T1000 (cell line): ENCODE results near the gene ADGRA1.
"Not testable (repeated sequence)": the region's sequence is repeated elsewhere in the genome, so short reads cannot be mapped to it uniquely, and the experiment has no call there.

Source experiments
- DNase-seq: peaks from one replicate; lab custom pipeline; 2025; ENCODE audit warnings: mixed read lengths; lab: John Stamatoyannopoulos, UW

Gene ADGRA1, protein sequence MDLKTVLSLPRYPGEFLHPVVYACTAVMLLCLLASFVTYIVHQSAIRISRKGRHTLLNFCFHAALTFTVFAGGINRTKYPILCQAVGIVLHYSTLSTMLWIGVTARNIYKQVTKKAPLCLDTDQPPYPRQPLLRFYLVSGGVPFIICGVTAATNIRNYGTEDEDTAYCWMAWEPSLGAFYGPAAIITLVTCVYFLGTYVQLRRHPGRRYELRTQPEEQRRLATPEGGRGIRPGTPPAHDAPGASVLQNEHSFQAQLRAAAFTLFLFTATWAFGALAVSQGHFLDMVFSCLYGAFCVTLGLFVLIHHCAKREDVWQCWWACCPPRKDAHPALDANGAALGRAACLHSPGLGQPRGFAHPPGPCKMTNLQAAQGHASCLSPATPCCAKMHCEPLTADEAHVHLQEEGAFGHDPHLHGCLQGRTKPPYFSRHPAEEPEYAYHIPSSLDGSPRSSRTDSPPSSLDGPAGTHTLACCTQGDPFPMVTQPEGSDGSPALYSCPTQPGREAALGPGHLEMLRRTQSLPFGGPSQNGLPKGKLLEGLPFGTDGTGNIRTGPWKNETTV

DNA sequence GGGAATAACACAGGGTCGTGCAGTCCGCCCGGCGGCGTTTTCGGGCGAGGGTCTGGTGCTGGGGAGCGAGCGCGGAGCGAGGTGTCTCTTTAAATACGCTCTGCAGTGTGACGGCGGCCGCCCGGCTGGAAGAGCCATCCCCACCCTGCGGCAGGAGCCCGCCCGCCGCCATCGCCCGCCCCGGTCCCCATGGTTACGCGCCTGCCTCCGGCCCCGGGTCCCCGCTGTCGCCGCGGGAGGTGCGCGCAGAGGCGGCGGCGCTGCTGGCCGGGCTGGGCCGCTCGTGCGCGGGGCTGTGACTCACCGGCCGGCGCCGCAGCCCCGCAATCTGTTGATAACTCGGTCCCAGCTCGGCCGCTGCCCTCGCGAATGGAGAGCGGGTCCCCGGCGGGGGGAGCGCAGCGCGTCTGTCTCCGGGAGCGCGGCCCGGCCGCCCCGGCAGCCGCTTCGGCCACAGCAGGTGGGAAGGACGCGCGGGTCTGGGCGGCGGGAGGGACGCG is at the start of gene ADGRA1:
Gene ADGRA1 (plus strand): TSS at position 246 of the 500 bp plus-strand sequence. CDS start 986 bp downstream, outside the sequence.
- DNase-seq: no peak

DNA sequence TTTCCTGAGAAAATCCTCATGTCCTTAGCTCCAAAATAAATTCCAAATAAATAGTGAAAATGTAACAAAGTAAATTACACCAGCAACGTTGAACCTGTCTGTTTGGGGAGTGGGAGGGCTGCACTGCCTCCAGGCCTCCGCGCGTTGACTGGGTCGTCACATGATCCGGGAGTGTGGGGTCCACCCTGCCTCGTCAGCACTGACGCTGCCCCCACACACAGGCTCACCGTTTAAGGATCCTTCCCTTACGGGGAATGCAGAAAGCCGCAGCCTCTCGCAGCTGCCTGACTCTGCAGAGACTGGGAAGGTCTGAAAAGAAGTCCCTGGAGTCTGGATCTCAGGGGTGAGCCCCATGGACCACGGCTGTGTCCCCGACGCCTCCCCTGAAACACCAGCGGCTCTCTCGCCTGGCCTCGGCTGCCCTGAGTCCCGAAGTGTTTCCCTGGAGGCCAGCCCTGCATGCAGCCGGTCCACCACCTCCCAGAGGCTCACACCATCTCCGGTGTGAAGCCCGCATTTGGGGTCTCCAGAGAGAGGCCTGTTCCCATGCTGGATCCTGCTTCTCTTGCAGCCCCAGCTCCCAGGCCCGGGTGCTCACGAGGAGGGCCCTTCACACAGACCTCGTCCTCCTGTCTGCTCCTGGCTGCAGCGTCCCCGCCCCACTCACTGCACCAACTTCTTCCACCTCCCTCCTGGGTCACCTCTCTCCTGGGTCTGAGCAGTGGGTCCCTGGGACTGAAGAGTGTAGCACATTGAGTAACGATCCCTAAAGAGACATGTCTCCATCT is 49.5 kb upstream of the ADGRA1 start:
- no peak for DNase-seq

DNA sequence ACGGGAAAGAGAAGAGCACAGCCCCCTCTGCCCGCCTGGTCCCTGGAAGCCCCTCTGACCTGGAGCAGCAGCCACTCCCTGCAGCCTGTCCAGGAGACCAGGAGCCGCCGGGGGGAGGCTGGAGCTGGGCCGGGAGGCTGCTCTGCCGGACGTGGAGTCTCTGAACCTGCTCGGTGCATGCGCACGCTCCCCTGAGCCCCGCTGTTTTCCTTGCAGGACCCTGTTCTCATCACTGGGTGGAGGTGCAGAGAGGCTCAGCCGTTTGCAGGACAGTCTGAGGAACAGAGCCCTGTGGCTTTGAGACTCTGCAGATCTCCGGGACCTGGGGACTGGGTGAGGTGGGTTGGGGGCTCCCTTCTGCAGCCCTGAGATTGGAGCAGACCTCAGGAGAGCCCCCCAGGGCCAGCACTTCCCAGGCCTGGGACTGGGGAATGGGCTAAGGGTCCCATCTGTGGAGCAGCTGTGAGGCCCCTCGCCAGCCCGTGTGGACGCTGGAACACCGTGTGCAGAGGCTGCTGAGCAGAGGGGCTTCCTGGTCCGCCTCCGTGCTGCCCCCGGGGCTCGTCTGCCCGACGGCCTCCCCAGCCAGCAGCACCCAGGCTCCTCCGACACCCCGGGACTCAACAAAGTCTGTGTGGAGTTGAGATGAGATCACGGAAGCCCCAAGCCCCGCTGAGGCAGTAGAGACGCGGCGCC is 48.5 kb upstream of the ADGRA1 start:
- DNase-seq: no peak

DNA sequence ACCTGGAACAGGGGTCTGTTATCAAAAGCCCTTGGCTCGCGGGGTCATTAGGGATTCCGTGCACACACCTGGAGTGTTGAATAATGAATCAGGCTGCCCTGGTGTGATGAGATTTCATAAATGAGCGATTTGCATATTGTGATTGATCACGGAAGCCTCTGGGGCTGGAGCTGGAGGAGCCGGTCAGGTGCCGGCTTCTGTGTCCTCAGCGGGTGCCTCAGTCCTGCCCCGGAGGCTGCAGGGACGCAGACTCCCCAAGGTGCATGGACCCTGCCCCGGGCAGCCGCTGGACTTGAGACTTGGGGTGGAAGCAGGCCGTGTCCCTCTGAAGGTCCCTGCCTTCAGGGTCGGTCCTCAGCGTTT is 47.9 kb upstream of the ADGRA1 start:
- DNase-seq: no peak

DNA sequence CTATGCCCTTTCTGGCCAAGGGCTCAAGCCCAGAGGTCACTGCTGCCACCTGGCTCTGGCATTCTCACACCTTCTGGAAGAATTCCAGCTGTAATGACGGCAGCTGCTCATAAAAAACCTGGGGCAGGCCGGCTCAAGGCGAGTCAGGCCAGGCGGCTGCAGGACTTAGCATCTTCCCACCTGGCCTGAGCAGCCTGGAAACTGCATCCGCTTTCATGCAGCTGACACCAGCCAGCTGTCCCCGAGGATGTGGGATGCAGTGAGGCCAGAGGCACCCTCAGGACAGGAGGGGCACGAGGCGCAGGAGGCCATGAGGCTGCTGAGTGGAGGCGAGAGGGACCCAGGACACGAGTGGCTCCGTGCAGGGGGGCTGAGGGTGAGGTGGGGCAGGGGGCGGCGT is 47.5 kb upstream of the ADGRA1 start:
- no peak for DNase-seq

DNA sequence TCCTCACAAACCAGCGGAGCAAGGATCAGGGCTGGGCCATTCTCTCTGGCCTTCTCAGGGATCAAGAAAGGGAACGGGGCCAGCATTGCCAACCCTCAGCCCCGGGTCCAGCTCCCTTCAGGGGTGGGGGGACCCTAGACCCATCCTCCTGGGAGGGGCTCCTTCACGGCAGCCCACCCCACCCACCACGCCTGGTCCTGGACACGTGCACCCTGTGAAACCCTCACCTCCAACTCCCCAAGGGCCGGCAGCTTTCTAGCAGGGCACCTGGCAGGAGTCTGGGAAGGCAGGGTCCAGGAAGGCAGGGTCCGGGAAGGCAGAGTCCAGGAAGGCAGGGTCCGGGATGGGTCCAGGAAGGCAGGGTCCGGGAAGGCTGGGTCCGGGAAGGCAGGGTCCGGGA is 46.6 kb upstream of the ADGRA1 start:
- no peak for DNase-seq

DNA sequence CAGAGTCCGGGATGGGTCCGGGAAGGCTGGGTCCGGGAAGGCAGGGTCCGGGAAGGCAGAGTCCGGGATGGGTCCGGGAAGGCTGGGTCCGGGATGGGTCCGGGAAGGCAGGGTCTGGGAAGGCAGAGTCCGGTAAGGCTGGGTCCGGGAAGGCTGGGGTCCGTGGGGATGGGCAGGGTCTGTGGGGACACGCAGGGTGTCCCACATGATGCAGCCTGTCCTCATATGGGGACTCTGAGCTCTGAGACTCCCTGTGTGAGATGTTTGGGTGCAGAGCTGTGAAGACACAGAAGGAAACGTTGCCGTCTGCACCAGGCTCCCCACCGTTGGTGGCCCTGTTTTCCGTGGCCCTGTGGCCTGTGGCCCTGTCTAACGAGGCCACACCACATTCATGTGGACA is 45.7 kb upstream of the ADGRA1 start:
- DNase-seq: no peak

DNA sequence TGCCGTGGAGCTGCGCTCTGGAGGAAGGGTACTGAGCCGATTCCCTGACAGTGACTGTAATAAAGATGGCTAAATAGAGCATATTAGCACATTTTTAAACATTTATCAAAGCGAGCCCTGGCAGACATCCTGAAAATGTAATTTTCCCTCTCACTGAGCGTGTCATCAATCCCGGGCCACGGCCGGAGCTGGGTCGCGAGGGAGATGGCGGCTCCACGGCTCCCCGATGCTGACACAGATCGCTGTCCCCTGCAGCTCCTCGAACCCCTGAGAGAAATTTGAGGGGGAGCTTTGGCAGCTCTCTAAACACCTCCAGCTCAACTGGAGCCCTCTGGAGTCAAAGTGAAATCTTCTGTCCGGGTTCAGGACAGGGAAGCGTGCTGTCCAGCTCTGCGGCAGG is 44.9 kb upstream of the ADGRA1 start:
- no peak for DNase-seq

DNA sequence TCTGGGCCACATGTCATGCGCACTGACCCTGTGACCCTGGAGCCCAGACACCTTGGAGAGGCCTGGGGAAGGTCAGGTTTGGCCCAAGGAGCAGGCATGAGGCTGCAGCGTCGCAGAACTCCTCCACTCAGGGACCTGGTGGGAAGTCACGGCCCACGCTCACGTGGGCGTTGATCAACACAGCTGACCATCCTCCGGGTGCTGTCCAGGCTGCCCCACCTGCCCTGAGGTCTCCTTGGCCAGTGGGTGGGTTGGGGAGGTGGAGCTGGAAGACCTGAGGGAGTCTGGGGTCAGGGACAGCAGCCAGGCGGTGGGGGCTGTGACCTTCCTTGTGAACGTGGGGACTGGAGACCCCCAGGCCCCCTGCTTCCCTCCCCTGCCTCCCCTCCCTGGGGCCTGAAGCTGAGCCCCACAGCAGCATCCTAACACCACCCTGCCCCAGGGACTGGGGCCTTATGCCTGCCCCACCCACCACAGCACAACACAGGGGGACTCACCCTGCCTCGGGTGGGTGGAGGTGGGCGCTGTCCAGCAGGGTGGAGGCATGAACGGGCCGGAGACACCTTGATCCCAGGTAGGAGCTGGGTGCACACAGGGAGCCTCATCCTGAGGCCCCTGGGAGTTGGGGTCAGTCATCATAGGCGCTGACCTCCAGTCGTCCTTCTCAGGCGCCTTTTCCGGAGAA is 44.0 kb upstream of the ADGRA1 start:
- no peak for DNase-seq

DNA sequence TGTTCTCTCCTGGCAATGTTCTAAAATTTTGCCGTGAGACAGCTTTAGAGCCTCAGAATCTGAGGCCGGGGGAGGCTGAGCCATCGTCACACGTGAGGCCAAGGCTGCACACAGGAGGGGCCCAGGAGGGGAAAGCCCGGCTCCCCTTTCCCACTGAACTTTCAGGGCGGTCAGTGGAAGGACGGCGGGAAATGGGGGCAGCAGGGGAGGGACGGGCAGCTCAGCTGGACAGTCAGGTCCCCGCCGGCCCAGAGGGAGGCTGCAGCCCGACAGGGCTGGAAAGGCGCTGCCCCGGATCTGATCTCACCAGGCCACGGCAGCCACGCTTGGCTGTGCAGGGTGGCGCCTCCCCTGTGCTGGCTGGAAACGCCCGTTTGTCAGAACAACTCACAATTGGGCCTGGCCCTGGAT is 43.3 kb upstream of the ADGRA1 start:
- DNase-seq: no peak

DNA sequence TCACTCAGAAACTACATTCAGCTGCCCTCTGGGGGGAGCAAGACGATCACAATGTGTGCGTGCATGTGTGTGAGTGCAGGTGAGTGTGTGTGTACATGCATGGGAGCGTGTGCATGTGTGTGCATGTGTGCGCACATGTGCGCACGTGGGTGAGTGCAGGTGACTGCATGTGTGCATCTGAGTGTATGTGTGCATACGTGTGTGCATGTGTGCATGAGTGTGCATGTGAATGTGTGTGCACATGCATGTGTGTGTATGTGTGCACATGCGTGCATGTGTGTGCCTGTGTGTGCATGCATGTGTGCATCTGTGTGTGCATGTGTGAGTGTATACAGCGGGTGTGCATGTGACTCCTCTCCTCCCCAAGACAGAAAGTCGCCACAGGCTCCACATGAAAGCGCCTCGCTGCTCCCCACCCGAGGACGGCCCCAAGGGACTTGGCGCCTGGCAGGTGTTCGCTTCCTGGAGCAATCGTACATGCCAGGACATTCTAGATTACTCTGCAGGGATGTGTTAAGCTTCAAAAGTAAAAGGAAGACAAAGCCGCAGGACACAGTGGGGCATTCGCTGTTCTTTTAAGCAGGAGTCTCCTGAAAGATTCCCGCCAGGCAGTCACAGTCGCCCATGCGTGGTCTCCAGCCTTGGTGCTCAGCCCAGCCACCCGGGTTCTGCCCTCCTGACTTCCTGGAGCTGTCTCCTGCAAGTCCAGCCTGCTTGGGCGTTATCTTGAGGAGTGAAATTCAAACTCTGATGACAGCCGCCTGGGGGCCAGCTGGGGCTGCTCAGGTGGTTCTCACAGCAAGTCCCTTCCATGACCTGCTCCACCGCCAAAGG is 42.0 kb upstream of the ADGRA1 start:
- DNase-seq: no peak

DNA sequence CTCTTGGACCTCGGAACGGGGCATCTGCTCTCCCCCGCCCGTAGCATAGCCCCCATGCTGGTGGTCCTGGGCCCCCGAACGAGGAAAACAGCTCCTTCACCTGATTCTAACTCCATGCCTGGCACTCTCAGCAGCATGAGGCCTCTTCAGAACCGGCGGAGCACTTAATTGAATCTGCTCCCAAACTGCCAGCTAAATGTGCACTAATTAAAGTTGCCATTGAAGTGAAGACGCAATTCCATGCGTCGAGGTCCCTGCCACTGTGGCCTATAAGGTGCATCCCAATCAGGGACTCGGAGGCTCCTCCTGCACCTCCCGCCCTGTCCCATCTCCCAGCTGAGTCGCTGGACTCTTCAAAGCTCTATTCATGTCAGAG is 41.3 kb upstream of the ADGRA1 start:
- DNase-seq: no peak

DNA sequence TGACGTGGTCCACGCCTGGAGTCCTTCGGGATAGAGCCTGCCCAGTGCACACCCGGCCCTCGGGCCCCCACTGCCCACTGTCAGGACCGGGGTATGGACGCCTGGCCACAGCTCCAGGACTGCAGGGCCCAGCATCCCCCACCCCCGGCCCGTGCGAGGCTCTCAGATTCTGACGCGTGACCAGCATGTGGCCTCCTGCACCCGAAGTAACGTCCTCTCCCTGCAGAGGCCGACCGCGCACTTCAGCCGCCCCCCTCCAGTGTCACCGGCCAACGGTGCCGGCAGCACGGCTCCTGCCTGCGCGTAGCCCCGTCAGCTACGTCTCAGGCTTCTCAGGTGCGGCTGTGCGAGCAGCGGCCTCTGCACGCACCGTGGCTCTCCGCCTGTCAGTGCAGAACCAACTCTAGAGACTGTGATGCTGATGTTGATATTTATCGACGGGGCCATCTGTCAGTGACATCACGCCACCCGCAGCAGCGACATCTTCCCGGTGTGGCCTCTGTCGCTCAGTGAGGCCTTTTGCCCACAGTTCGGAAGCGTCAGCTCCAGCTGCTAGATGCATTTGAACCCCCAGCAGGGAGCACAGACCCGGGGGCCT is 40.1 kb upstream of the ADGRA1 start:
- DNase-seq: no peak

DNA sequence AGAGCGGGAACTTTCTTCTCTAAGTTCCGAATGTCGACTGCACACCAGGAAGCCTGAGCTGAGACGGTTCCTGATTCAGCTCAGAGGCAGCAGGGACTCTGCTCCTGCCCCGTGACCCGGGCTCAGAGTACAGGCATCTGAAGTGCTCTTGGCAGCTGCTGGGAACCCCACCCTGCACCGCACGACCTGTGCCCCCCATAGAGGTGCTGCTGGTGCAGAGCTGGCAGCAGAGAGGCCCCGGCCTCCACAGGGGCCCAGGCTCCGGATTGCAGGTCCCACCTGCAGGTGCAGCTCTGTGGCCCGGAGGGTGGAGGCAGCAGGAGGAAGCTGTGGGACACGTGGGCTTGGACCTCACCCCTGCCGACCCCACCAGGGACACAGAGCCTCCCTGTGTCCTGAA is 39.5 kb upstream of the ADGRA1 start:
- DNase-seq: no peak

DNA sequence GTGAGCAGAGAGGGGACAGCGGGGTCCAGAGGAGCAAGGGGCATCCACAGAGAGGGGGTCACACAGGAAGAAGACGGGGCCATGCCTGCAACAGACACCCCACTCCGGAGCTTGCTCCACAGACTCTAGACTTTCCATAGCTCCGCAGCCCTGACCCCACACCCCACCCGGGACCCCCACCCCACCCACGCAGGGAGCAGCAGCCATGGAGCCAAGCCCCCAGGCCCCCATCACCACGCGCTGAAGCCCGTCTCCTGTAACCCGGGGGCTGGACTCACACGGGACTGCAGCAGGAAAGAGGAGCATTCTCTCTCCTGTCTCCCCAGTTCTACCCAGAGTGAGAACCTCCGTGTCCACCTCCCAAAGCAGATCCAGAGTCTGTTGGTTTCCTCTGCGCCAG is 38.8 kb upstream of the ADGRA1 start:
- no peak for DNase-seq

DNA sequence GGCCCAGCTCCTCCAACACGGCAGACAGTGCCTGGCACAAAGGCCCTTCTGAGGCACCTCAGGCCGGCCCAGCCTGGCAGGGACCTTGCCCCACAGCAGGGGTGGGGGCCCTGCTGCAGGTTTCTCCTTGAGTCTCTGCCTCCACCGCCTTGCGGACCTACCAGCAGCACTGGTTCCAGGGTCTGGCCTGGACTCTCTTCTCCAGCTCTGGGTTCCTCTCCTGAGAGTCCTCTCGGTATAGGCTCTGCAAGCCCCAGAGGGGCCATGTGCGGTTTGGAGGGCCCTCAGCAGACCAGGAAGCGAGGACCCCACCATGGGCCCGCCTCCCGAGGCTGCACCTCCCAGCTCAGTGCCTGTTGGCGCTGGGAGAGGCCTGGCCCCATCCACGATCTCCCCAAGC is 38.1 kb upstream of the ADGRA1 start:
- DNase-seq: no peak

DNA sequence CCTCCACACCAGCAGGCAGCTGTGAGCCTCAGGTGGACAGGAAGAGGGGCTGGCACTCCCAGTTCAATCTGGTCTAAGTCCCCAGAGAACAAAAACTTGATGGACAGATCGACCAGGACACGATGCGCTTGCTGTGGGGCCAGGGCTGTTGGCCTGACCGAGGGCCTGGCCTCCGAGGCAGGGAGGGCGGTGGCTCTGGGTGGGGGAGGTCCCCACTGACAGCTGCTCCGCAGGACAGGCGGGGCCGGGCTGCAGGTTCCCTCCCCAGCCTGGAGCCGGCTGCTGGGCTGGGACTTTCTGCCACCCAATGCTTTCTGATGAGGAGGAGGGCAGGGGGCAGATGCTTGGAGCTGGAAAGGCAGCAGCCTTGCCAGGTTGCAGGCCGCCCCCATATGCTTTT is 37.4 kb upstream of the ADGRA1 start:
- DNase-seq: no peak

DNA sequence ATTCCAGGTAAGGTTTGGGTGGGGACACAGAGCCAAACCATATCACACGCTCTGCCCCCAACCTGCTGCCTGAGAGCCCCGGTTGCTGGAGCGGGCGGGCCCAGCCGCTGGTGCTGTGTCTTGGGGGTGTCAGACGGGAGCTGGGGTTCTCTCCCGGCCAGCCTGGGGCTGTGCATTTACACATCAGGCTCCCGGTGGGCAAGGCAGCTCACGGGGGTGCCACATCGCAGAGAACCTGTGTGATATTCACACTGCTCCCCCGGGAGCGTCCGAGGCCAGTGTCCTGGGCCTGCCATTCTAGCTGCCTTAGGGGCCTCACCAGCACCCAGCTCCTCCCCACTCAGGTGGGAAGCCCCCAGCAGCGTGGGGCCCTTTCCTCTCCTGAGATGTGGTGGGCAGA is 35.6 kb upstream of the ADGRA1 start:
- no peak for DNase-seq

DNA sequence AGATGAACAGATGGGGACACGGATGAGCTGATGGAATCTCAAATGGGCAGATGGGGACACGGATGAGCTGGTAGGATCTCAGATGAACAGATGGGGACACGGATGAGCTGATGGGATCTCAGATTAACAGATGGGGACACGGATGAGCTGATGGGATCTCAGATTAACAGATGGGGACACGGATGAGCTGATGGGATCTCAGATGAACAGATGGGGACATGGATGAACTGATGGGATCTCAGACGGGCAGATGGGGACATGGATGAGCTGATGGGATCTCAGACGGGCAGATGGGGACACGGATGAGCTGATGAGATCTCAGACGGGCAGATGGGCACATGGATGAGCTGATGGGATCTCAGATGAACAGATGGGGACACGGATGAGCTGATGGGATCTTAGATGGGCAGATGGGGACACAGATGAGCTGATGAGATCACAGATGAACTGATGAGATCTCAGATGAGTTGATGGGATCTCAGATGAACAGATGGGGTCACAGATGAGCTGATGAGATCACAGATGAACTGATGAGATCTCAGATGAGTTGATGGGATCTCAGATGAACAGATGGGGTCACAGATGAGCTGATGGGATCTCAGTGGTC is 34.1 kb upstream of the ADGRA1 start:
- DNase-seq: not testable (repeated sequence)

DNA sequence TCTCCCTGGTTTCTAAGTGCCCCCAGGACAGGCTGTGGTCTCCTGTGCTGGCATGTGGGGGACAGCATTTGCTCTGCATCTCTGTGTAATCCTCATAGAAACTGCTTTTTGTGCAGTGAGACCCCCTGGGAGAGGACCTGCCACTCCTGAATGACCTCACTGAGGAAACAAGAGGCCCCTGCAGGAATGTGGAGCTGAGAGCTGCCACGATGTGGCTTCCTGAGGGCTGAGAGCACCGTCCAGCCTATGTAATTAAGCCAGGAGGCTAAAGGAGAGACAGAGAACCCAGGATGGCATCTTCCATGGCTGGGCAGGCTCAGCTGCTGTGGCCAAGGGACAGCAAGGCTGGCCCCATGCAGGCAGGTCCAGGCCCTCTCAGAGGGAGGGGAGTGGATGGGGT is 32.3 kb upstream of the ADGRA1 start:
- no peak for DNase-seq
